SK-N-SH (cell line): ENCODE measurements around the gene B4GALT3. TPM values are rescaled to one million over a fixed set of nuclear protein-coding genes. Genes with fewer than 3 reads are reported as not detected.

ENCODE experiments used
- CTCF ChIA-PET: fragments of 300-600, 350-600 bp; formaldehyde crosslinking; extraction: SDS; loops from one replicate; lab custom pipeline; 2021; lab: Yijun Ruan, JAX
- POLR2A ChIA-PET: fragments of 350-600 bp; sonication (Branson Sonifier 250); formaldehyde crosslinking; extraction: SDS; loops from one replicate; lab custom pipeline; 2020; ENCODE audit warnings: antibody characterized with exemption, inconsistent platforms; lab: Yijun Ruan, JAX
- DNase-seq: peaks from one replicate; pipeline ENCODE4 v3.0.0; 2012
- H2AFZ ChIP-seq: fragments of 200-600 bp; sonication (generic); 2 replicates; pipeline ENCODE4 v1.8.1; 2016; ENCODE audit warnings: antibody characterized with exemption, mild to moderate bottlenecking, low read depth
- H3F3A ChIP-seq: fragments of 200-600 bp; sonication (generic); replicated peaks from 2 replicates; pipeline ENCODE3; 2016; ENCODE audit warnings: antibody characterized with exemption, mild to moderate bottlenecking; ENCODE audit not compliant: insufficient read depth
- H3K27ac ChIP-seq, 2 experiments: fragments of 200-500 bp in 1 of 2; fragments of 200-600 bp in 1 of 2; sonication (Bioruptor generic) in 1 of 2; sonication (generic), shearing (Covaris generic) in 1 of 2; 2 replicates each; pipeline versions ENCODE4 v1.5.1 to v1.6.1; 2014 to 2016; ENCODE audit warnings: low read depth in 2 of 2, inconsistent platforms in 1 of 2, low read length in 1 of 2, mild to moderate bottlenecking in 1 of 2, mixed read lengths in 1 of 2
- H3K27me3 ChIP-seq: fragments of 200-600 bp; sonication (generic), shearing (Covaris generic); 2 replicates; pipeline ENCODE4 v1.6.1; 2016; ENCODE audit warnings: mixed run types; ENCODE audit not compliant: insufficient read depth
- H3K36me3 ChIP-seq, 2 experiments: fragments of 200-500 bp in 1 of 2; fragments of 200-600 bp in 1 of 2; sonication (Bioruptor generic) in 1 of 2; sonication (generic) in 1 of 2; replicated peaks in 1 of 2; 2 replicates each; pipeline versions ENCODE3 to v1.5.1; 2014 to 2016; ENCODE audit warnings: low read length in 1 of 2, mild to moderate bottlenecking in 1 of 2; ENCODE audit not compliant: insufficient read depth in 2 of 2, control insufficient read depth in 1 of 2
- H3K4me1 ChIP-seq, 2 experiments: fragments of 200-500 bp in 1 of 2; fragments of 200-600 bp in 1 of 2; sonication (Bioruptor generic) in 1 of 2; sonication (generic), shearing (Covaris generic) in 1 of 2; 2 replicates each; pipeline versions ENCODE4 v1.5.1 to v1.6.1; 2014 to 2016; ENCODE audit warnings: low read depth in 1 of 2, low read length in 1 of 2, mixed run types in 1 of 2; ENCODE audit not compliant: insufficient read depth in 2 of 2, control insufficient read depth in 1 of 2
- H3K4me2 ChIP-seq: fragments of 200-600 bp; sonication (generic), shearing (Covaris generic); 2 replicates; pipeline ENCODE4 v1.6.1; 2017; ENCODE audit warnings: mixed run types
- H3K4me3 ChIP-seq, 2 experiments: fragments of 200-500 bp in 1 of 2; fragments of 200-600 bp in 1 of 2; sonication (Bioruptor generic) in 1 of 2; sonication (generic), shearing (Covaris generic) in 1 of 2; 2 replicates each; pipeline versions ENCODE4 v1.5.1 to v1.8.1; 2014 to 2016; ENCODE audit warnings: low read depth in 2 of 2, inconsistent platforms in 1 of 2, low read length in 1 of 2, mild to moderate bottlenecking in 1 of 2, mixed read lengths in 1 of 2, moderate library complexity in 1 of 2
- H3K79me2 ChIP-seq: fragments of 200-600 bp; sonication (generic); 2 replicates; pipeline ENCODE4 v1.8.1; 2017; ENCODE audit warnings: mild to moderate bottlenecking; ENCODE audit not compliant: insufficient read depth
- H3K9ac ChIP-seq: fragments of 200-600 bp; sonication (generic); 2 replicates; pipeline ENCODE4 v1.6.1; 2017; ENCODE audit warnings: mixed run types
- H3K9me2 ChIP-seq: fragments of 200-600 bp; sonication (generic); 2 replicates; pipeline ENCODE4 v1.6.1; 2017; ENCODE audit warnings: mixed run types
- H3K9me3 ChIP-seq: fragments of 200-600 bp; sonication (generic); 2 replicates; pipeline ENCODE4 v1.6.1; 2017; ENCODE audit warnings: mixed run types, mild to moderate bottlenecking, moderate library complexity
- H4K20me1 ChIP-seq: fragments of 200-600 bp; sonication (generic); 2 replicates; pipeline ENCODE4 v1.6.1; 2017; ENCODE audit warnings: mild to moderate bottlenecking, mixed run types; ENCODE audit not compliant: insufficient read depth
- CHD2 ChIP-seq: fragments of 150-350 bp; IDR thresholded peaks from 2 replicates; pipeline ENCODE4 v1.6.1; 2018; ENCODE audit warnings: low read length; ENCODE audit not compliant: partially characterized antibody
- CTCF ChIP-seq: fragments of 200-600 bp; sonication (generic); IDR thresholded peaks from 2 replicates; pipeline ENCODE4 v1.6.1; 2017; ENCODE audit warnings: antibody characterized with exemption, mild to moderate bottlenecking, moderate library complexity
- EP300 ChIP-seq, 2 experiments: IDR thresholded peaks; 2 replicates each; pipeline versions ENCODE4 v1.4.0 to v1.6.1; 2012; ENCODE audit warnings: borderline replicate concordance in 1 of 2, low read depth in 1 of 2, low read length in 1 of 2
- EZH2phosphoT487 ChIP-seq: fragments of 200-600 bp; sonication (generic); IDR thresholded peaks from 2 replicates; pipeline ENCODE4 v1.6.1; 2017; ENCODE audit warnings: low read depth, mixed run types, mild to moderate bottlenecking, antibody characterized with exemption, moderate library complexity, borderline replicate concordance
- FOXJ3 ChIP-seq: sonication (generic); formaldehyde crosslinking; IDR thresholded peaks from 2 replicates; pipeline ENCODE4 v1.5.1; 2020; ENCODE audit warnings: mild to moderate bottlenecking, missing genetic modification reagents
- GABPA ChIP-seq: IDR thresholded peaks from 2 replicates; pipeline ENCODE4 v1.4.0; 2012; ENCODE audit warnings: low read depth, mild to moderate bottlenecking
- MAX ChIP-seq: IDR thresholded peaks from 2 replicates; pipeline ENCODE4 v1.4.0; 2012; ENCODE audit warnings: low read depth
- MEF2A ChIP-seq: IDR thresholded peaks from 2 replicates; pipeline ENCODE4 v1.4.0; 2012; ENCODE audit warnings: low read depth, borderline replicate concordance
- MXI1 ChIP-seq: IDR thresholded peaks from 2 replicates; pipeline ENCODE4 v1.6.1; 2012; ENCODE audit warnings: mild to moderate bottlenecking, low read depth, low read length, improper control_type of control experiment
- NRF1 ChIP-seq: IDR thresholded peaks from 2 replicates; pipeline ENCODE4 v1.6.1; 2012; ENCODE audit warnings: low read depth, mild to moderate bottlenecking, low read length
- RAD21 ChIP-seq: IDR thresholded peaks from 2 replicates; pipeline ENCODE4 v1.6.1; 2012; ENCODE audit warnings: mild to moderate bottlenecking, low read length
- RCOR1 ChIP-seq: fragments of 150-350 bp; IDR thresholded peaks from 2 replicates; pipeline ENCODE4 v1.6.1; 2017; ENCODE audit warnings: antibody characterized with exemption, low read length
- RXRA ChIP-seq: IDR thresholded peaks from 2 replicates; pipeline ENCODE4 v1.4.0; 2012; ENCODE audit warnings: low read depth, mild to moderate bottlenecking, borderline replicate concordance
- SMC3 ChIP-seq: IDR thresholded peaks from 2 replicates; pipeline ENCODE4 v1.6.1; 2012; ENCODE audit warnings: low read depth, low read length, improper control_type of control experiment
- TAF1 ChIP-seq: IDR thresholded peaks from 2 replicates; pipeline ENCODE4 v1.6.1; 2012; ENCODE audit warnings: low read depth, mild to moderate bottlenecking, low read length, moderate library complexity, borderline replicate concordance
- TEAD4 ChIP-seq: IDR thresholded peaks from 2 replicates; pipeline ENCODE4 v1.4.0; 2012; ENCODE audit warnings: mild to moderate bottlenecking, borderline replicate concordance; ENCODE audit not compliant: insufficient read depth
- YY1 ChIP-seq: IDR thresholded peaks from 2 replicates; pipeline ENCODE4 v1.4.0; 2012; ENCODE audit warnings: low read depth, mild to moderate bottlenecking
- WGBS: methylation state at CpG from one replicate; pipeline ENCODE4 v1.1.6; 2017; ENCODE audit warnings: low lambda C conversion rate; 5-methylcytosine and 5-hydroxymethylcytosine counted together
- polyA plus RNA-seq, 3 experiments: library from polyadenylated mRNA; depleted of rRNA; stranded (reverse); fragments of >200 nt; gene quantifications; 2 replicates each; pipeline ENCODE4 v1.2.3, GENCODE V29; 2012
- TF ChIP-seq, protein P1 (sequence below): IDR thresholded peaks from 2 replicates; pipeline ENCODE4 v1.6.1; 2012; ENCODE audit warnings: mild to moderate bottlenecking, low read depth, low read length, moderate library complexity
- TF ChIP-seq, protein P2 (sequence below): IDR thresholded peaks from 2 replicates; pipeline ENCODE4; 2012

The B4GALT3 gene
- polyA plus RNA-seq, 1 of the 3 experiments (the other 2 are of a cell fraction), result 56.5 TPM

GRCh38 chr1:161188381-161188780 is 11.1 kb upstream of the B4GALT3 start (continued):
- TF ChIP-seq MEF2A (no peak), CTCF (no peak), TAF1 (no peak), GABPA (no peak), EP300 (IDR thresholded peaks at IDR 0.05; ENCODE audit: borderline replicate concordance in 1 of 2, low read depth in 1 of 2, low read length in 1 of 2) (no peak)

- Histone ChIP-seq H4K20me1 (no peaks in the 10 kb centered on the region), H3F3A (peaks cover 5% of the 10 kb centered on the region), H3K9me3 (no peaks in the 10 kb centered on the region), H3K36me3 (peaks cover 0 to 15% of the 10 kb centered on the region in 2 experiments), H3K4me3 (no peak overlapping the region), H3K4me2 (no peak overlapping the region), H3K27ac (no peak overlapping the region), H3K9ac (no peak overlapping the region), H3K9me2 (no peaks in the 10 kb centered on the region), H2AFZ (no peak overlapping the region), H3K4me1 (peaks cover 0 to 10% of the 10 kb centered on the region in 2 experiments; a peak in 3 of 4 replicates), H3K79me2 (no peaks in the 10 kb centered on the region), H3K27me3 (no peaks in the 10 kb centered on the region)
- no peak for TF ChIP-seq RAD21
- no peak for TF ChIP-seq EZH2phosphoT487
- no peak for TF ChIP-seq CHD2
- TF ChIP-seq FOXJ3, result no peak
- TF ChIP-seq TEAD4, result no peak
- TF ChIP-seq SMC3, result no peak
- TF ChIP-seq, protein P1, sequence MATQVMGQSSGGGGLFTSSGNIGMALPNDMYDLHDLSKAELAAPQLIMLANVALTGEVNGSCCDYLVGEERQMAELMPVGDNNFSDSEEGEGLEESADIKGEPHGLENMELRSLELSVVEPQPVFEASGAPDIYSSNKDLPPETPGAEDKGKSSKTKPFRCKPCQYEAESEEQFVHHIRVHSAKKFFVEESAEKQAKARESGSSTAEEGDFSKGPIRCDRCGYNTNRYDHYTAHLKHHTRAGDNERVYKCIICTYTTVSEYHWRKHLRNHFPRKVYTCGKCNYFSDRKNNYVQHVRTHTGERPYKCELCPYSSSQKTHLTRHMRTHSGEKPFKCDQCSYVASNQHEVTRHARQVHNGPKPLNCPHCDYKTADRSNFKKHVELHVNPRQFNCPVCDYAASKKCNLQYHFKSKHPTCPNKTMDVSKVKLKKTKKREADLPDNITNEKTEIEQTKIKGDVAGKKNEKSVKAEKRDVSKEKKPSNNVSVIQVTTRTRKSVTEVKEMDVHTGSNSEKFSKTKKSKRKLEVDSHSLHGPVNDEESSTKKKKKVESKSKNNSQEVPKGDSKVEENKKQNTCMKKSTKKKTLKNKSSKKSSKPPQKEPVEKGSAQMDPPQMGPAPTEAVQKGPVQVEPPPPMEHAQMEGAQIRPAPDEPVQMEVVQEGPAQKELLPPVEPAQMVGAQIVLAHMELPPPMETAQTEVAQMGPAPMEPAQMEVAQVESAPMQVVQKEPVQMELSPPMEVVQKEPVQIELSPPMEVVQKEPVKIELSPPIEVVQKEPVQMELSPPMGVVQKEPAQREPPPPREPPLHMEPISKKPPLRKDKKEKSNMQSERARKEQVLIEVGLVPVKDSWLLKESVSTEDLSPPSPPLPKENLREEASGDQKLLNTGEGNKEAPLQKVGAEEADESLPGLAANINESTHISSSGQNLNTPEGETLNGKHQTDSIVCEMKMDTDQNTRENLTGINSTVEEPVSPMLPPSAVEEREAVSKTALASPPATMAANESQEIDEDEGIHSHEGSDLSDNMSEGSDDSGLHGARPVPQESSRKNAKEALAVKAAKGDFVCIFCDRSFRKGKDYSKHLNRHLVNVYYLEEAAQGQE, result no peak
- TF ChIP-seq MAX, result no peak
- TF ChIP-seq MEF2A, result no peak
- no peak for TF ChIP-seq GABPA
- no peak for TF ChIP-seq RCOR1
- no peak for TF ChIP-seq CTCF
- TF ChIP-seq, protein P2, sequence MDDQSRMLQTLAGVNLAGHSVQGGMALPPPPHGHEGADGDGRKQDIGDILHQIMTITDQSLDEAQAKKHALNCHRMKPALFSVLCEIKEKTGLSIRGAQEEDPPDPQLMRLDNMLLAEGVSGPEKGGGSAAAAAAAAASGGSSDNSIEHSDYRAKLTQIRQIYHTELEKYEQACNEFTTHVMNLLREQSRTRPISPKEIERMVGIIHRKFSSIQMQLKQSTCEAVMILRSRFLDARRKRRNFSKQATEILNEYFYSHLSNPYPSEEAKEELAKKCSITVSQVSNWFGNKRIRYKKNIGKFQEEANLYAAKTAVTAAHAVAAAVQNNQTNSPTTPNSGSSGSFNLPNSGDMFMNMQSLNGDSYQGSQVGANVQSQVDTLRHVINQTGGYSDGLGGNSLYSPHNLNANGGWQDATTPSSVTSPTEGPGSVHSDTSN, result no peak
- TF ChIP-seq NRF1, result no peak
- TF ChIP-seq MXI1, result no peak
- TF ChIP-seq YY1, result no peak
- TF ChIP-seq RXRA, result no peak
- ChIA-PET CTCF (interaction anchor here (2.2 kb wide), 1 partner anchor 22 kb away, joined by 10 read pairs; the partner anchor contains the start of gene PPOX), POLR2A (interaction anchor here (0.6 kb wide), 1 partner anchor 123 kb away, joined by 3 read pairs; no protein-coding TSS in a partner anchor)
- 89% methylated on average over 3 of the region's 3 CpGs for WGBS
- no peak for DNase-seq
Measured at GRCh38 chr1:161187311-161187710, 10.0 kb upstream of the B4GALT3 start.
